ENCODE measurements around the gene RHBDD3. TPM values are rescaled to one million over a fixed set of nuclear protein-coding genes. Genes with fewer than 3 reads are reported as not detected.

RHBDD3 gene
- polyA plus RNA-seq, 3 donors: 4.0 to 11.1 (median 4.8) TPM

GRCh38 chr22:29233277-29233877, 34.4 kb downstream of the RHBDD3 start:
- Histone ChIP-seq H3K9me3 (replicated peaks in 1 of 2; ENCODE audit: control insufficient read depth in 1 of 2, insufficient read depth in 1 of 2, low read length in 2 of 2) (no peaks in the 10 kb centered on the region), H3K4me2 (replicated peaks; ENCODE audit: extremely low read depth, low read length, poor library complexity, severe bottlenecking) (no peak overlapping the region), H3K36me3 (replicated peaks in 1 of 2; ENCODE audit: control insufficient read depth in 1 of 2, insufficient read depth in 2 of 2, low read length in 2 of 2) (no peaks in the 10 kb centered on the region), H3K27me3 (ENCODE audit: control insufficient read depth in 2 of 2, insufficient read depth in 2 of 2, low read length in 2 of 2) (no peaks in the 10 kb centered on the region), H3K4me3 (replicated peaks in 1 of 3; ENCODE audit: low read depth in 2 of 3, low read length in 3 of 3) (no peak overlapping the region), H3K79me2 (ENCODE audit: insufficient read depth, low read length) (no peaks in the 10 kb centered on the region), H2AFZ (ENCODE audit: insufficient read depth, low read depth, low read length, poor library complexity, severe bottlenecking) (no peak overlapping the region), H3K27ac (ENCODE audit: low read depth in 1 of 2, low read length in 2 of 2) (no peak overlapping the region), H3K4me1 (ENCODE audit: control insufficient read depth in 1 of 2, insufficient read depth in 2 of 2, low read length in 2 of 2) (no peaks in the 10 kb centered on the region), H4K20me1 (ENCODE audit: insufficient read depth, low read length) (no peaks in the 10 kb centered on the region), H3K9ac (ENCODE audit: insufficient read depth, low read length, poor library complexity, severe bottlenecking) (no peak overlapping the region)
- Mint-ChIP-seq H3K27me3 (ENCODE audit: low read depth in 3 of 3) (peaks cover 0 to 6% (median 0%) of the 10 kb centered on the region in 3 donors), H3K36me3 (no peaks in the 10 kb centered on the region), H3K4me1 (no peaks in the 10 kb centered on the region), H3K27ac (peak overlapping the region in 1 of 7 donors; percentile 72), H3K9me3 (peaks cover 0 to 14% (median 4%) of the 10 kb centered on the region in 7 donors), H3K4me3 (no peak overlapping the region)
- DNase-seq: no peak
- intact Hi-C loops (cut with micrococcal nuclease): no loop called here
- WGBS (ENCODE audit: insufficient coverage): 100% methylated on average over 1 of the region's 1 CpG
- TF ChIP-seq CTCF (IDR thresholded peaks at IDR 0.05): no peak

- Histone ChIP-seq H3K4me1 (ENCODE audit: control insufficient read depth in 1 of 2, insufficient read depth in 2 of 2, low read length in 2 of 2) (no peaks in the 10 kb centered on the region), H4K20me1 (ENCODE audit: insufficient read depth, low read length) (no peaks in the 10 kb centered on the region), H3K27me3 (ENCODE audit: control insufficient read depth in 2 of 2, insufficient read depth in 2 of 2, low read length in 2 of 2) (no peaks in the 10 kb centered on the region), H3K79me2 (ENCODE audit: insufficient read depth, low read length) (no peaks in the 10 kb centered on the region), H3K27ac (ENCODE audit: low read depth in 1 of 2, low read length in 2 of 2) (no peak overlapping the region), H3K9ac (ENCODE audit: insufficient read depth, low read length, poor library complexity, severe bottlenecking) (no peak overlapping the region), H3K4me3 (replicated peaks in 1 of 3; ENCODE audit: low read depth in 2 of 3, low read length in 3 of 3) (no peak overlapping the region), H3K9me3 (replicated peaks in 1 of 2; ENCODE audit: control insufficient read depth in 1 of 2, insufficient read depth in 1 of 2, low read length in 2 of 2) (no peaks in the 10 kb centered on the region), H2AFZ (ENCODE audit: insufficient read depth, low read depth, low read length, poor library complexity, severe bottlenecking) (no peak overlapping the region), H3K4me2 (replicated peaks; ENCODE audit: extremely low read depth, low read length, poor library complexity, severe bottlenecking) (no peak overlapping the region), H3K36me3 (replicated peaks in 1 of 2; ENCODE audit: control insufficient read depth in 1 of 2, insufficient read depth in 2 of 2, low read length in 2 of 2) (no peaks in the 10 kb centered on the region)
- WGBS (ENCODE audit: insufficient coverage): 85% methylated on average over 22 of the region's 22 CpGs
- Mint-ChIP-seq H3K9me3 (peaks cover 0 to 14% (median 4%) of the 10 kb centered on the region in 7 donors), H3K27me3 (ENCODE audit: low read depth in 3 of 3) (peaks cover 0 to 6% (median 0%) of the 10 kb centered on the region in 3 donors), H3K36me3 (no peaks in the 10 kb centered on the region), H3K4me3 (no peak overlapping the region), H3K27ac (no peak overlapping the region), H3K4me1 (no peaks in the 10 kb centered on the region)
- no peak for DNase-seq
- no peak for TF ChIP-seq CTCF (IDR thresholded peaks at IDR 0.05)
- intact Hi-C loops (cut with micrococcal nuclease): no loop called here
Measured at GRCh38 chr22:29231971-29232959, 35.5 kb downstream of the RHBDD3 start.

Data from CD14-positive monocyte (primary cell).